Kidney (tissue), 14 donors: ENCODE measurements around the gene ICAM3. TPM values are rescaled to one million over a fixed set of nuclear protein-coding genes. Genes with fewer than 3 reads are reported as not detected.

ENCODE experiments used
- DNase-seq, 5 donors: peaks; one replicate each; pipeline ENCODE4 v3.0.0-alpha.2; 2013 to 2020
- FAIRE-seq: peaks from 2 replicates; lab custom pipeline; 2012; peaks lifted over from hg19 to GRCh38; lab: Jason Lieb, UNC
- H3K27ac ChIP-seq, 2 donors: one replicate each; pipeline ENCODE4 v1.7.0; 2013; ENCODE audit warnings: low read depth in 2 of 2, low read length in 2 of 2, inconsistent platforms in 1 of 2
- H3K27me3 ChIP-seq: one replicate; pipeline ENCODE4 v1.7.1; 2013; ENCODE audit warnings: low read length, inconsistent platforms; ENCODE audit not compliant: control insufficient read depth, insufficient read depth
- H3K36me3 ChIP-seq, 3 donors: one replicate each; pipeline versions ENCODE4 v1.7.0 to v1.7.1; 2013; ENCODE audit warnings: low read length in 3 of 3, control low read depth in 1 of 3, inconsistent platforms in 1 of 3; ENCODE audit not compliant: insufficient read depth in 3 of 3, control insufficient read depth in 2 of 3
- H3K4me1 ChIP-seq, 3 donors: one replicate each; pipeline versions ENCODE4 v1.7.0 to v1.7.1; 2013; ENCODE audit warnings: low read length in 3 of 3, inconsistent platforms in 1 of 3, low read depth in 1 of 3; ENCODE audit not compliant: control insufficient read depth in 2 of 3, insufficient read depth in 2 of 3
- H3K4me3 ChIP-seq, 3 donors: one replicate each; pipeline versions ENCODE4 v1.7.0 to v1.8.1; 2013; ENCODE audit warnings: low read length in 3 of 3, control low read depth in 1 of 3, inconsistent platforms in 1 of 3
- H3K9ac ChIP-seq, 3 donors: one replicate each; pipeline versions ENCODE4 v1.7.0 to v1.7.1; 2013; ENCODE audit warnings: low read length in 3 of 3, control low read depth in 1 of 3, inconsistent platforms in 1 of 3
- H3K9me3 ChIP-seq, 3 donors: one replicate each; pipeline versions ENCODE4 v1.7.0 to v1.7.1; 2013; ENCODE audit warnings: low read length in 3 of 3, control low read depth in 1 of 3, inconsistent platforms in 1 of 3; ENCODE audit not compliant: control insufficient read depth in 2 of 3, insufficient read depth in 1 of 3
- intact Hi-C: fragments of 100-400 bp; cut with DNase I; formaldehyde crosslinking; loops from one replicate; pipeline ENCODE4 v1.11.1; 2022
- polyA plus RNA-seq: library from polyadenylated mRNA; stranded (reverse); fragments of 350-450 nt; fragmentation: Illumina TruSeq; extraction: RNeasy Lipid Tissue Mini Kit (QIAGEN cat#74804); gene quantifications from one replicate; pipeline ENCODE4 v1.2.3, GENCODE V29; 2014; ENCODE audit warnings: low read depth, low replicate concordance; ENCODE audit not compliant: insufficient read depth
- total RNA-seq: library from RNA; stranded (reverse); fragmentation: NEBNext Ultra II Directional; extraction: Animal tissue kit (Norgen Biotek cat#: 25700); gene quantifications from one replicate; pipeline ENCODE4 v1.2.1, GENCODE V29; 2021
- TF ChIP-seq, protein P1 (sequence below): IDR thresholded peaks from 3 replicates; pipeline ENCODE4 v1.5.1; 2012; ENCODE audit warnings: mild to moderate bottlenecking, moderate library complexity, borderline replicate concordance; ENCODE audit not compliant: insufficient read depth; ENCODE audit errors: extremely low read depth
- donor health status: control.
- donor health status: control.
- donor health status: control.
- donor health status: control.
- donor health status: control.
- donor health status: DM: yes; HTN: yes; CAD: no.
- donor health status: Normal renal cell carcinoma (clear cell type).

The ICAM3 gene
- total and polyA plus RNA-seq, 2 donors from 2014 or later, result 17.4 to 21.8 TPM

DNA sequence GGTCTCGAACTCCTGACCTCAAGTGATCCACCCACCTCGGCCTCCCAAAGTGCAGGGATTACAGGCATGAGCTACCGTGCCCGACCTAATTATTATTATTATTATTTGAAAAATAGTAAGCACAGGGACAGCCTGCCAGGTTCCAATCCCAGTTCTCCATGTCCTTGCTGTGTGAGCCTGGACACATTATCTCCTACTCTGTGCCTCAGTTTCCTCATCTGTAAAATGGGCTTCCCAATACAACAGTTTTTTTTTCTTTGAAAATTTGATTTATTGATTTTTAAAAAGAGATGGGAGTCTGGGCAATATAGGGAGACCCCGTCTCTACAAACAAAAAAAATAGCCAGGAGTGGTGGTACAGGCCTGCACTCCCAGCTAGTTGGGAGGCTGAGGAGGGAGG is 33.1 kb downstream of the ICAM3 start:
- Histone ChIP-seq H3K9me3 (no peaks in the 10 kb centered on the region), H3K36me3 (no peaks in the 10 kb centered on the region), H3K27ac (no peak overlapping the region), H3K9ac (no peak overlapping the region), H3K4me3 (no peak overlapping the region), H3K4me1 (no peaks in the 10 kb centered on the region), H3K27me3 (no peaks in the 10 kb centered on the region)
- no peak for FAIRE-seq
- intact Hi-C loops, result no loop called here
- no peak for DNase-seq
- TF ChIP-seq, protein P1, sequence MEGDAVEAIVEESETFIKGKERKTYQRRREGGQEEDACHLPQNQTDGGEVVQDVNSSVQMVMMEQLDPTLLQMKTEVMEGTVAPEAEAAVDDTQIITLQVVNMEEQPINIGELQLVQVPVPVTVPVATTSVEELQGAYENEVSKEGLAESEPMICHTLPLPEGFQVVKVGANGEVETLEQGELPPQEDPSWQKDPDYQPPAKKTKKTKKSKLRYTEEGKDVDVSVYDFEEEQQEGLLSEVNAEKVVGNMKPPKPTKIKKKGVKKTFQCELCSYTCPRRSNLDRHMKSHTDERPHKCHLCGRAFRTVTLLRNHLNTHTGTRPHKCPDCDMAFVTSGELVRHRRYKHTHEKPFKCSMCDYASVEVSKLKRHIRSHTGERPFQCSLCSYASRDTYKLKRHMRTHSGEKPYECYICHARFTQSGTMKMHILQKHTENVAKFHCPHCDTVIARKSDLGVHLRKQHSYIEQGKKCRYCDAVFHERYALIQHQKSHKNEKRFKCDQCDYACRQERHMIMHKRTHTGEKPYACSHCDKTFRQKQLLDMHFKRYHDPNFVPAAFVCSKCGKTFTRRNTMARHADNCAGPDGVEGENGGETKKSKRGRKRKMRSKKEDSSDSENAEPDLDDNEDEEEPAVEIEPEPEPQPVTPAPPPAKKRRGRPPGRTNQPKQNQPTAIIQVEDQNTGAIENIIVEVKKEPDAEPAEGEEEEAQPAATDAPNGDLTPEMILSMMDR, result no peak

DNA sequence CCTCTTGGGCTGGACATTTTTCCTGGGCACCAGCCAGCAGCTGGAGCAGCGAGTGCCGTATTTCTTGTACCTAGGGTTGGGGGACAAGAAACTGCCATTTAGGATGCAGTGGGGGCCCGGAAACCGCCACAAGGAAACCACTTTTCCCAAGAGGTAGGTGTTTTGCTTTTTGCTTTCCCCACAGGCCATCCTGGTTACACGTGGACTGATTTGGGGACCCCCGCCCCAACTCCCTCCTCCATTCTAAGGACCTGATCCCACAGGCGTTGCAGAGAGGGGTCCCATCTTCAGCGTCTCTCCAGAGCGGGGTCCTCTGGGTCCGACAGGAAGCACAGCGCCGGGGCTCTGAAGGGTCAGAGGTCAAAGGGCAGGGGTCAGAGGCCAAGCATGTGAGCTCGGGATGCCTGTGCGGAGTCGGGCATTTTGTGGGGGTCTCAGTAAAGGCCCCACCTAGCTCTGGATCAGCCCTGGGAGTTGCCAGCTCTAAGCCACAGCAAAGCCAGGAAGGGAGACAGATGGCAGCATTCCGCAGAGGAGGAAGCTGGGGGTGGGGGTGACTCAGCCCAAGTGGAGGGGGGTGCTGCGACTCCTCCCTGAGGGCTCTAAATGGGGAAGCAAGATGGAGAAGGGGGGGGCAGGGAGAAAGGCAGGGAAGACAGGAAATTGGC is 34.2 kb downstream of the ICAM3 start:
- Histone ChIP-seq H3K9me3 (no peaks in the 10 kb centered on the region), H3K9ac (no peak overlapping the region), H3K27ac (no peak overlapping the region), H3K4me3 (no peak overlapping the region), H3K36me3 (no peaks in the 10 kb centered on the region), H3K4me1 (no peaks in the 10 kb centered on the region), H3K27me3 (no peaks in the 10 kb centered on the region)
- DNase-seq (no peak), FAIRE-seq (no peak)
- TF ChIP-seq, protein P1, result no peak
- intact Hi-C loops, result no loop called here

DNA sequence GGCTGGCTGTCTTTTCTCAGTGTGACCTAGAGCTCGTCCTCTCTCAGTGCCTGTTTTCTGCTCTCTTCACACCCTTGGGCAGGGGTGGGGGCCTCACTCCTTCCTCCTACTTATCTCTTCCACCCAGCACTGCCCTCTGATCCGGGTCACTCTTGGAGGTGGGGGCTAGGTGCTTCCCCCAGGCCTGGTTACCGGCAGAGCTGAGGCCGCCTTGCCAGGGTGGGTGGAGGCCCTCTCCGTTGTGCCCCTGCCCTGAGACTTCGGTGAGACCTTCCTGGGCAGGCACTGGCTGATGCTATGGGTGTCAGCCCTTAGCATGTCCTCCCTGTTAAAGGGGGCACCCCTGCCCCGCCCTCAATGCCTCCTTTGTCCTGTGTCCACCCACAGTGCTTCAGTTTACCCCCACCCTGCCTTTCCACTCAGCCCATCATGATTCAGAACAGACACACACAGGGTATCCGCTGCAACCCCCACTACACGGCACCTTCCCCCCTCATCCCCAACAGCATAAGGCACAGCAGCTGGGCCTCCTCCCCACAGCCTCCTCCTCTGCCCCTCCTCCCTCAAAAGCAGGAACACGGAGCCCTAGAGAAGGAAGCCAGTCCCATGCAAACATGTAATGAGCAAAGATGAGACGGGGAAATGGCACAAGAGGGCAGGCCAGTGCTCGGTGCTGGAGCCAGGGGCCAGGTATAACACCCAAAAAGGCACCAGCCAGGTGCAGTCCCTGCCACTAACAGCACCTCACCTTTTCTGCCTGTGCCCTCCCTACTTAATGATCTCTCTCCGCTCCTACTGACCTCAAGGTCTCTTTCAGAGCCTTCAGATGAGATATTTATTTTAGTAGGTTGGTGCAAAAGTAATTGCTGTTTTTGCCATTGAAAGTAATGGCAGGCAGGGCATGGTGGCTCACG is 39.6 kb downstream of the ICAM3 start:
- H3K9me3 ChIP-seq, result no peaks in the 10 kb centered on the region
- no peak overlapping the region for H3K27ac ChIP-seq
- intact Hi-C loops, result no loop called here
- DNase-seq, result no peak
- H3K27me3 ChIP-seq, result peaks cover 15% of the 10 kb centered on the region
- FAIRE-seq, result no peak
- H3K36me3 ChIP-seq, result no peaks in the 10 kb centered on the region
- H3K4me1 ChIP-seq, result peaks cover 0 to 11% (median 0%) of the 10 kb centered on the region in 3 donors
- TF ChIP-seq, protein P1, result no peak
- no peak overlapping the region for H3K9ac ChIP-seq
- H3K4me3 ChIP-seq, result no peak overlapping the region
